Measurements from ENCODE around the gene DZIP1L.

DZIP1L gene

GRCh38 chr3:138135833-138136194, 20.4 kb upstream of the DZIP1L start:
- H2AFZ ChIP-seq (ENCODE audit: low read depth, low read length, severe bottlenecking): no peak overlapping the region
- no peaks in the 10 kb centered on the region for H3K27me3 ChIP-seq (ENCODE audit: low read length)
- H3K4me3 ChIP-seq (ENCODE audit: insufficient read depth, low read length, poor library complexity, severe bottlenecking): no peak overlapping the region
- H3K79me2 ChIP-seq (ENCODE audit: insufficient read depth, low read length): no peaks in the 10 kb centered on the region
- no peaks in the 10 kb centered on the region for H3K9me3 ChIP-seq (ENCODE audit: insufficient read depth, low read length)
- no peak overlapping the region for H3K9ac ChIP-seq (ENCODE audit: low read length)
- TF ChIP-seq EZH2phosphoT487 (conservative IDR thresholded peaks at IDR 0.05; ENCODE audit: low read length) (no peak), CTCF (IDR thresholded peaks at IDR 0.05; ENCODE audit: insufficient read depth, low read length, poor library complexity, severe bottlenecking) (no peak)
- H3K27ac ChIP-seq (ENCODE audit: low read depth, low read length): no peak overlapping the region
- no peaks in the 10 kb centered on the region for H3F3A ChIP-seq (ENCODE audit: insufficient read depth)
- H3K36me3 ChIP-seq (ENCODE audit: low read length): no peaks in the 10 kb centered on the region
- no peaks in the 10 kb centered on the region; the same call in 1 of the 2 replicates for H3K9me2 ChIP-seq (replicated peaks; ENCODE audit: insufficient read depth, low read length)
- no peaks in the 10 kb centered on the region for H4K20me1 ChIP-seq (ENCODE audit: low read depth, low read length)
- H3K4me2 ChIP-seq (ENCODE audit: low read depth, low read length, poor library complexity, severe bottlenecking): no peak overlapping the region

- H3K79me2 ChIP-seq (ENCODE audit: insufficient read depth, low read length): no peaks in the 10 kb centered on the region
- no peak for TF ChIP-seq EZH2phosphoT487 (conservative IDR thresholded peaks at IDR 0.05; ENCODE audit: low read length)
- H3K27ac ChIP-seq (ENCODE audit: low read depth, low read length): no peak overlapping the region
- no peak overlapping the region for H3K4me3 ChIP-seq (ENCODE audit: insufficient read depth, low read length, poor library complexity, severe bottlenecking)
- H3K36me3 ChIP-seq (ENCODE audit: low read length): no peaks in the 10 kb centered on the region
- H3K9ac ChIP-seq (ENCODE audit: low read length): no peak overlapping the region
- no peaks in the 10 kb centered on the region for H3K27me3 ChIP-seq (ENCODE audit: low read length)
- H3F3A ChIP-seq (ENCODE audit: insufficient read depth): no peaks in the 10 kb centered on the region
- no peak overlapping the region for H3K4me2 ChIP-seq (ENCODE audit: low read depth, low read length, poor library complexity, severe bottlenecking)
- no peaks in the 10 kb centered on the region; the same call in 1 of the 2 replicates for H3K9me2 ChIP-seq (replicated peaks; ENCODE audit: insufficient read depth, low read length)
- no peak overlapping the region for H2AFZ ChIP-seq (ENCODE audit: low read depth, low read length, severe bottlenecking)
- no peaks in the 10 kb centered on the region for H4K20me1 ChIP-seq (ENCODE audit: low read depth, low read length)
- H3K9me3 ChIP-seq (ENCODE audit: insufficient read depth, low read length): no peaks in the 10 kb centered on the region
Measured at GRCh38 chr3:138135146-138135832, 19.9 kb upstream of the DZIP1L start.

- Histone ChIP-seq H3K79me2 (ENCODE audit: insufficient read depth, low read length) (no peaks in the 10 kb centered on the region), H3K9ac (ENCODE audit: low read length) (no peak within 1 kb of the TSS), H3K9me2 (replicated peaks; ENCODE audit: insufficient read depth, low read length) (no peaks in the 10 kb centered on the region), H4K20me1 (ENCODE audit: low read depth, low read length) (no peaks in the 10 kb centered on the region), H3K27ac (ENCODE audit: low read depth, low read length) (no peak within 1 kb of the TSS), H3F3A (ENCODE audit: insufficient read depth) (no peaks in the 10 kb centered on the region), H3K27me3 (ENCODE audit: low read length) (no peaks in the 10 kb centered on the region), H2AFZ (ENCODE audit: low read depth, low read length, severe bottlenecking) (no peak within 1 kb of the TSS), H3K4me2 (ENCODE audit: low read depth, low read length, poor library complexity, severe bottlenecking) (no peak within 1 kb of the TSS), H3K4me3 (ENCODE audit: insufficient read depth, low read length, poor library complexity, severe bottlenecking) (no peak within 1 kb of the TSS), H3K9me3 (ENCODE audit: insufficient read depth, low read length) (no peaks in the 10 kb centered on the region), H3K36me3 (ENCODE audit: low read length) (no peaks in the 10 kb centered on the region)
- TF ChIP-seq CTCF (IDR thresholded peaks at IDR 0.05; ENCODE audit: insufficient read depth, low read length, poor library complexity, severe bottlenecking): no peak
- no peak for TF ChIP-seq EZH2phosphoT487 (conservative IDR thresholded peaks at IDR 0.05; ENCODE audit: low read length)
Measured at GRCh38 chr3:138132239-138132638, 16.8 kb upstream of the DZIP1L start, which contains the start of gene A4GNT. Gene A4GNT, minus strand, starts transcription at chr3:138132390. Its CDS starts 1,134 bp downstream, at chr3:138131256.

GRCh38 chr3:138127636-138128365, 12.4 kb upstream of the DZIP1L start:
- no peaks in the 10 kb centered on the region for H4K20me1 ChIP-seq (ENCODE audit: low read depth, low read length)
- no peaks in the 10 kb centered on the region for H3K27me3 ChIP-seq (ENCODE audit: low read length)
- H3K9ac ChIP-seq (ENCODE audit: low read length): no peak overlapping the region
- H3K36me3 ChIP-seq (ENCODE audit: low read length): no peaks in the 10 kb centered on the region
- no peaks in the 10 kb centered on the region for H3K9me3 ChIP-seq (ENCODE audit: insufficient read depth, low read length)
- H3K4me3 ChIP-seq (ENCODE audit: insufficient read depth, low read length, poor library complexity, severe bottlenecking): no peak overlapping the region
- H3K79me2 ChIP-seq (ENCODE audit: insufficient read depth, low read length): no peaks in the 10 kb centered on the region
- H3F3A ChIP-seq (ENCODE audit: insufficient read depth): no peaks in the 10 kb centered on the region
- H3K27ac ChIP-seq (ENCODE audit: low read depth, low read length): no peak overlapping the region
- no peak overlapping the region for H2AFZ ChIP-seq (ENCODE audit: low read depth, low read length, severe bottlenecking)
- H3K4me2 ChIP-seq (ENCODE audit: low read depth, low read length, poor library complexity, severe bottlenecking): no peak overlapping the region
- TF ChIP-seq EZH2phosphoT487 (conservative IDR thresholded peaks at IDR 0.05; ENCODE audit: low read length) (no peak), CTCF (IDR thresholded peaks at IDR 0.05; ENCODE audit: insufficient read depth, low read length, poor library complexity, severe bottlenecking) (no peak)
- H3K9me2 ChIP-seq (replicated peaks; ENCODE audit: insufficient read depth, low read length): no peaks in the 10 kb centered on the region

All from SU-DHL-6 (cell line).